ENCODE measurements around the gene SLC9C1. TPM values are rescaled to one million over a fixed set of nuclear protein-coding genes. Genes with fewer than 3 reads are reported as not detected.

The SLC9C1 gene
- total RNA-seq, 1 experiment from 2014 or later = 0.50 TPM

GRCh38 chr3:112136959-112137693 lies 156.9 kb downstream of the SLC9C1 start:
- no peak overlapping the region for H3K9ac ChIP-seq (ENCODE audit: extremely low read depth, insufficient read length, low read length)
- H3K23ac ChIP-seq (ENCODE audit: insufficient read length, low read depth, low read length) = no peak overlapping the region
- H3K27ac Mint-ChIP-seq = peak overlapping the region; percentile 82 to 94 (median 87)
- no peak overlapping the region for H3K4me2 ChIP-seq (ENCODE audit: insufficient read depth, insufficient read length, low read length)
- H4K91ac ChIP-seq (ENCODE audit: insufficient read length, low read depth, low read length) = no peak overlapping the region
- H3K4me1 ChIP-seq (ENCODE audit: insufficient read depth, low read length) = no peaks in the 10 kb centered on the region; the same call in 1 of the 2 replicates
- no peak overlapping the region for H3K18ac ChIP-seq (ENCODE audit: insufficient read length, low read depth, low read length)
- no peak overlapping the region for H2BK20ac ChIP-seq (ENCODE audit: low read depth, low read length, poor library complexity, severe bottlenecking)
- H3K27me3 ChIP-seq (ENCODE audit: insufficient read depth, low read length) = no peaks in the 10 kb centered on the region
- peaks cover 25 to 37% of the 10 kb centered on the region in 2 experiments for H3K4me1 Mint-ChIP-seq
- no peaks in the 10 kb centered on the region for H3K9me3 ChIP-seq (ENCODE audit: control insufficient read depth, low read depth, low read length)
- H3K79me1 ChIP-seq (ENCODE audit: insufficient read depth, low read depth, low read length, poor library complexity, severe bottlenecking) = no peaks in the 10 kb centered on the region
- H2BK15ac ChIP-seq (ENCODE audit: low read depth, low read length) = no peak overlapping the region
- no peak overlapping the region for H3K4me3 Mint-ChIP-seq
- no peak overlapping the region for H4K5ac ChIP-seq (ENCODE audit: insufficient read length, low read depth, low read length)
- H3K27me3 Mint-ChIP-seq (ENCODE audit: low read depth) = no peaks in the 10 kb centered on the region
- no peak overlapping the region for H4K8ac ChIP-seq (replicated peaks; ENCODE audit: insufficient read length, low read depth, low read length)
- H3K4ac ChIP-seq (ENCODE audit: low read depth, low read length) = no peak overlapping the region
- H4K20me1 ChIP-seq (ENCODE audit: control insufficient read depth, insufficient read depth, insufficient read length) = no peaks in the 10 kb centered on the region
- no peak overlapping the region for H2BK5ac ChIP-seq (ENCODE audit: insufficient read length, low read length)
- H3K79me2 ChIP-seq (ENCODE audit: insufficient read depth, low read length) = no peaks in the 10 kb centered on the region
- peak; percentile 78 for TF ChIP-seq CTCF (conservative IDR thresholded peaks at IDR 0.05)
- H2BK12ac ChIP-seq (ENCODE audit: insufficient read length, low read depth, low read length) = no peak overlapping the region
- H3K56ac ChIP-seq (ENCODE audit: insufficient read length, low read depth, low read length) = no peak overlapping the region
- peak; percentile 68 for DNase-seq
- H2AFZ ChIP-seq (ENCODE audit: low read length) = no peak overlapping the region
- H3K23me2 ChIP-seq (ENCODE audit: insufficient read length, low read depth, low read length, poor library complexity, severe bottlenecking) = no peaks in the 10 kb centered on the region
- H3K14ac ChIP-seq (ENCODE audit: insufficient read depth, low read length) = no peak overlapping the region
- H3K27ac ChIP-seq (ENCODE audit: insufficient read length, low read depth, low read length) = peak overlapping the region; percentile 7
- H2BK120ac ChIP-seq (ENCODE audit: low read depth, low read length, poor library complexity, severe bottlenecking) = no peak overlapping the region
- H3T11ph ChIP-seq (ENCODE audit: low read length) = no peak overlapping the region
- H2AK5ac ChIP-seq (ENCODE audit: insufficient read length, low read length) = no peak overlapping the region
- no CpG with 5 or more reads among the region's 5 CpGs for WGBS (ENCODE audit: extremely low coverage, insufficient read length, low lambda C conversion rate)
- no peaks in the 10 kb centered on the region for H3K9me3 Mint-ChIP-seq
- H3K36me3 Mint-ChIP-seq (ENCODE audit: insufficient read depth in 1 of 3, low read depth in 3 of 3) = no peaks in the 10 kb centered on the region
